Fibroblast of villous mesenchyme (primary cell): Measurements from ENCODE around the gene CD9. TPM values are rescaled to one million over a fixed set of nuclear protein-coding genes. Genes with fewer than 3 reads are reported as not detected.

ENCODE experiments used
- DNase-seq: peaks from one replicate; pipeline ENCODE4 v3.0.0-alpha.2; 2010; ENCODE audit warnings: low read depth
- H3K4me3 ChIP-seq: 2 replicates; pipeline ENCODE4 v1.5.1; 2011; ENCODE audit warnings: low read depth, mild to moderate bottlenecking, low read length
- total RNA-seq: library from RNA; depleted of rRNA; stranded (reverse); fragments of >200 nt; gene quantifications from 2 replicates; pipeline ENCODE4 v1.2.3, GENCODE V29; 2012
- TF ChIP-seq, protein P1 (sequence below): IDR thresholded peaks from 2 replicates; pipeline ENCODE4 v1.5.1; 2012; ENCODE audit warnings: low read depth, mild to moderate bottlenecking, low read length; ENCODE audit not compliant: insufficient read depth

CD9 gene
- total RNA-seq, 1 donor: 209 TPM

DNA sequence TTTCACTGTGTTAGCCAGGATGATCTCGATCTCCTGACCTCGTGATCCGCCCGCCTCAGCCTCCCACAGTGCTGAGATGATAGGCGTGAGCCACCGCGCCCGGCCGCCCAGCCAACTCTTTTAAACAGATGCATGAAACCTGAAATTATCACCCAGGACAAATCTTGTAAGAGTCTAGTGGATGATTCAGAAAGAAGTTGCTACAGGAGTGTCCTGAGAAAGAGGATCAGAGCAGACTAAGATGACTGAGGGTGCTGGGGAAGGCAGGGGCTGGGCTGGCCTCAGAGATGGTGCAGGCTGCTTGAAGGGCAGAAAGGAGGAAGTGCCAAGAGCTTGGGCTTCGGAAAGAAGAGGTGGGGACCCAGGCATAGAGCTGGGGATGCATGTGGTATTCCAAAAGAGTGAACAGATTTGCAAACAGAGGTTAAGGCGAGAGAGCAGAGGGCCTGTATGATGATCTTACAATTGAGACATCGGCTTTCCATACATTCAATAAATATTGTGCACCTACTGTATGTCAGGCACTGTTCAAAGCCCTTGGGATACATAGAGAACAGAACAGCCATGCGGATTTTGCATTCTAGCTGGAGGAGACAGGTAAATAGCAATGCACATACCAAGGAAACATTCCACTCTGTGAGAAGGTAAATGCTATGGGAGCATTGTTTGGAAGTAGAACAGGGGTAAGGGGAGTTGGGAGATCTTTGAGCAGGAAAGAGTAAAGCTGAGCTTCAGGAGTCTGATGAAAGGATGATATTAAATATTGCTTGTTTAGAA lies 7.4 kb upstream of the CD9 start:
- DNase-seq: no peak
- H3K4me3 ChIP-seq: no peak overlapping the region
- TF ChIP-seq, protein P1, sequence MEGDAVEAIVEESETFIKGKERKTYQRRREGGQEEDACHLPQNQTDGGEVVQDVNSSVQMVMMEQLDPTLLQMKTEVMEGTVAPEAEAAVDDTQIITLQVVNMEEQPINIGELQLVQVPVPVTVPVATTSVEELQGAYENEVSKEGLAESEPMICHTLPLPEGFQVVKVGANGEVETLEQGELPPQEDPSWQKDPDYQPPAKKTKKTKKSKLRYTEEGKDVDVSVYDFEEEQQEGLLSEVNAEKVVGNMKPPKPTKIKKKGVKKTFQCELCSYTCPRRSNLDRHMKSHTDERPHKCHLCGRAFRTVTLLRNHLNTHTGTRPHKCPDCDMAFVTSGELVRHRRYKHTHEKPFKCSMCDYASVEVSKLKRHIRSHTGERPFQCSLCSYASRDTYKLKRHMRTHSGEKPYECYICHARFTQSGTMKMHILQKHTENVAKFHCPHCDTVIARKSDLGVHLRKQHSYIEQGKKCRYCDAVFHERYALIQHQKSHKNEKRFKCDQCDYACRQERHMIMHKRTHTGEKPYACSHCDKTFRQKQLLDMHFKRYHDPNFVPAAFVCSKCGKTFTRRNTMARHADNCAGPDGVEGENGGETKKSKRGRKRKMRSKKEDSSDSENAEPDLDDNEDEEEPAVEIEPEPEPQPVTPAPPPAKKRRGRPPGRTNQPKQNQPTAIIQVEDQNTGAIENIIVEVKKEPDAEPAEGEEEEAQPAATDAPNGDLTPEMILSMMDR: no peak

DNA sequence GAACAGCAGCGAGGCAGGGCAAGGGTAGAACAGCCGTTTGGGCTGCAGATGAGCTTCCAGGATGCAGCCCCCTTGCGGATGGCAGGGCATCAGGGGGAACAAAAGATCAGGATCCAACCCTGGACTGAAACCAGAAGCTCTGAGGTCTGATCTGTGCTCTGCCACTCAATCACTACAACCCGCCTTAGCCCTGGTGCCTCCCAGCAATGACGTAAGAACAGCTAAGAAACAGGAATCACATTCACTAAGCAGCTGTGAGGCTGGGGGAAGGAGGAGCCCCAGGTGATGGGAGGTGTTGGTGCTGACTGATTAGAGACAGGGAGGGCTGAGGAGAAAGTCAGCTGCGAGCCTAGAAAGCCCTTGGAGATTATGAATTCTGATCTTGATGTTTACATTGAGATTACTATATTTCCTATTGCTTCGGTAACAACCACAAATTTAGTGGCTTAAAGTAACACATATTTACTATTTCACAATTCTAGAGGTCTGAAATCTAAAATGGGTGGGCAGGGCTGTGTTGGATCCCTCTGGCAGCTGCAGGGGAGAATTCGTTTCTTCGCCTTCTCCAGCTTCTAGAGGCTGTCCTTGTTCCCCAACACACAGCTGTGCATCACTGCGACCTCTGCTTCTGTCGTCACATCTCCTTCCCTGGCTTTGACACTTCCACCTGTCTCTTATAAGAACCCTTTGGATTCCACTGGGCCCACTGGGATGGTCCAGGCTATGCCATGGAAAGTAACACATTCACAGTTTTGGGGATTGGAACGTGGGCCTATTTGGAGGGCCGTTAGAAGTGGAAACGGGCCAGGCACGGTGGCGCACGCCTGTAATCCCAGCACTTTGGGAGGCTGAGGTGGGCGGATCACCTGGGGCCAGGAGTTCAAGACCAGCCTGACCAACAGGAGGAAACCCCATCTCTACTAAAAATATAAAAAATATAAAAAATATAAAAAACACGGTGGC lies 6.1 kb upstream of the CD9 start:
- TF ChIP-seq, protein P1: no peak
- DNase-seq: peak; percentile 80
- H3K4me3 ChIP-seq: no peak overlapping the region

DNA sequence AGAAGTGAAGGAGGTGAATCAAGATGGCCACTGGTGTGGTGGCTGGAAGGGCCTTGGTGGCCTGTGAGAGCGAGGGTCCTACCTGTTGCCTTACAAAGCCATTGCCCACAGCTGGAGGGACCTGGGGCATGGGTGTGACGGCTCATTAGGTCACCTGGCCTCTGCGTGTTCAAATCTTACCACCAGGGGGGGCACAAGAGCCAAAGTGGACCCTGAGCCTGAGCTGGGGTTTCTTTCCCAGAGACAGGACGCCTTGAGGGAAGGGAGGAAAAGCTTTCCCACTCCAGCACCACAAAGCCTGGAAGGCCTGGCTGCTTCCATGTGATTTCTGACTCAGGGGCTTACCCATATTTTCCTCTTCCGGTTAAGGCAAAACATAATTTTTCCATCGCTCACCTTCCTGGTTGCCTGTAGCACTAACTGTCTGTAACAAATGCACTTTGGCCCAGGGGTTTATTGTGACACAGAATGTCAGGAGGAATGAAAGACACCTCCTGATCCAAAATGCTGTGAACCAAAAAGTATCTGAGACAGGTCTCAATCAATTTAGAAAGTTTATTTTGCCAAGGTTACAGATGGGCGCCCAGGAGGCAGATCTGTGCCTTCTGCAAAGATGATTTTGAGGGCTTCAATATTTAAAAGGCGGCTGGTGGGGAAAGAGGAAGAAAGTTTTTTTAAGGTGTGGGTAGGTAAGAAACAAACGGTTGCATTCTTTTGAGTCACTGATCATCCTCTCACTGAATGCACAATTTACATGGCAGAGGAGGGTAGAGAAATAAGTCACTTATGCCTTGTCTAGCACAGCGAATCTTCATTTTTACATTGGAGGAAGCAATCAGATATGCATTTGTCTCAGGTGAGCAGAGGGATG lies 4.3 kb upstream of the CD9 start:
- H3K4me3 ChIP-seq: no peak overlapping the region
- TF ChIP-seq, protein P1: peak; percentile 92
- peak; percentile 91 for DNase-seq

DNA sequence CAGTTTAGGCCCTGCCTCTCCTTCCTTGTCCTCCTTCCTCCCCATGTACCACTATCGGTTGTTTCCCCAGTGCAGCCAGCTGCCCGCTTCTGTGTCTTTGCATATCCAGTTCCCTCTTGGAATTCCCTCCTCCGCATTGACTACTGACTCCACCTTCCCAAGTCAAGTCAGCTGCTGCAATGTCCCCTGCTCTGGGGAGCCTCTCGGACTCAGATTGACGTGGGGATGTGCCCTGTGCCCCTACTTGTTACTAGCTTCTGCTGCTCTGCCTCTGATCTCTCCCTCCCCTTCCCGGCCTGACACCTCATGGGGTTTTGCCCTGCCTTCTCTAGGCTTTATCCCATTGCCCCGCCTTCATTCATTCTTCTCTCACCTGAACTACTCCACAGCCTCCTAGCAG lies 2.1 kb upstream of the CD9 start:
- TF ChIP-seq, protein P1: no peak
- H3K4me3 ChIP-seq: no peak overlapping the region

DNA sequence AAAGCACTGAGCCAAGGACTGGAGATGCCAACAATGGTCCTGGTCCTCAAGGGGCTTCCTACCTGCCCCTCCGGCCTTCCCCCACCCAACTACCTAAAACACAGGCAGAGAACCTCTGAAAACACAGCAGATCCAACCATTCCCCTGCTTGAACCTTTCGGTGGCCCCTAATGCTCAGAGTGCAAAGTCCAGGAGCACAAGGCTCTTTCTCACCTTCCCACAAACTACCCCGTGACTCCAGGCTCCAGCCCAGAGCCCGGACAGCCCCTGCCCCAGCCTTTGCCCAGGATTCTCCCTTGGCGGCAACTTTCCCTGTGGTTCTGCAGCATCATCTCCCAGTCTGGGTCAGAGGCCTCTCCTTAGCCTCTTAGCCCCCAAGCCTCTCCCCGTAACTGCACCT lies 1.6 kb upstream of the CD9 start:
- DNase-seq: no peak
- TF ChIP-seq, protein P1: no peak

More for the DNA sequence above, 2.1 kb upstream of the CD9 start:
- no peak for DNase-seq

DNA sequence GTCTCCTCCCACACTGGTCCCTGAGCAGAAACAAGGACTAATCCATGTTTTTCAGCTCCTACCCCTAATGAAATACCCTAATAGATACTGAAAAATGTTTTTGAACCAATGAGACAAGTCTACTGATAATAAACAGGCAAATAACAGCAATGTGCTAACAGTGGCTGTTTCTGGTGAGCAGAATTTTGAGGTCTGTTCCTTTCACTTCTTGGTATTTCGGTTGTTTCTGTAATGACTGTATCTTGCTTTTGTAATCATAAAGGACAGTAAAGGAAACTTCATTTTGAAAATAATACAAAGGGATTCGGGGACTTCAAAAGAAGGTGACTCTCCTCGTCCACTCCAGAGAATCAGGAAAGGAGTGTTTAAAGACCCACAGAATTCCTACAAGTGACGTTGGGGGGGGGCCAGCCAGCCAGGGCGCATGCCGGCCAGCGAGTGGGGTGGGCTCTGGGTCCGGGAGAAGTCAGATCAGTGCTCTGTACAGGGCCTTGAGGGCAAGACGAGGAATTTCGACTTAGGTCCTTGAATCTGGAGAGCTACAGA lies 1.1 kb upstream of the CD9 start:
- TF ChIP-seq, protein P1: no peak
- H3K4me3 ChIP-seq: peak overlapping the region; percentile 67
- DNase-seq: no peak

More for the DNA sequence above, 1.6 kb upstream of the CD9 start:
- H3K4me3 ChIP-seq: no peak overlapping the region
